Measurements from ENCODE around the gene VAPA.
A peak's percentile ranks its signal among the peaks of the same experiment; 100 is the strongest.
"Not testable (repeated sequence)": the region's sequence is repeated elsewhere in the genome, so short reads cannot be mapped to it uniquely, and the experiment has no call there.

Gene VAPA

DNA sequence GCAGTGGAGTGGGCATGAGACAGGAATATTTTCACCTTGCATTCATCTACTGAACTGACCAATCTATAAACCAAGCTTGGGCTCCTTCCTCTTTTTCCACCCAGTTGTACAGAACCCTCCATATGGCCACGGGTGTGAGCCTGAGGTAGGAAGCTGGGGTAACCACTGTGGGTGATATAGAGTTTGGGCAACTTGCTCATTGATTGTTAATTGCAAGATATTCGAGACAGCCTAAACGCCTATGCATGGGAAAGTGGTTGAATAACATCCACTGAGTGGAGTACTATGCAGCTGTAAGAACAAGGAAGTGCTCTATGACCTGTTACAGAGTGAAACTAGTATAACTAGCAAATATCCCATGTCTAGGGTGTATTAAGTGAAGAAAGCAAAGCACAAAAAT is 7.3 kb upstream of the VAPA start:
- DNase-seq (ENCODE audit: low read depth): peak; percentile 88
- TF ChIP-seq MYC (IDR thresholded peaks at IDR 0.05; ENCODE audit: low read depth, low read length) (no peak), POLR2A (IDR thresholded peaks at IDR 0.05; ENCODE audit: extremely low read depth, insufficient read length) (no peak)
- TF ChIP-seq, protein P1, sequence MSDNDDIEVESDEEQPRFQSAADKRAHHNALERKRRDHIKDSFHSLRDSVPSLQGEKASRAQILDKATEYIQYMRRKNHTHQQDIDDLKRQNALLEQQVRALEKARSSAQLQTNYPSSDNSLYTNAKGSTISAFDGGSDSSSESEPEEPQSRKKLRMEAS (IDR thresholded peaks at IDR 0.05; ENCODE audit: low read depth, low read length): no peak
- TF ChIP-seq, protein P2, sequence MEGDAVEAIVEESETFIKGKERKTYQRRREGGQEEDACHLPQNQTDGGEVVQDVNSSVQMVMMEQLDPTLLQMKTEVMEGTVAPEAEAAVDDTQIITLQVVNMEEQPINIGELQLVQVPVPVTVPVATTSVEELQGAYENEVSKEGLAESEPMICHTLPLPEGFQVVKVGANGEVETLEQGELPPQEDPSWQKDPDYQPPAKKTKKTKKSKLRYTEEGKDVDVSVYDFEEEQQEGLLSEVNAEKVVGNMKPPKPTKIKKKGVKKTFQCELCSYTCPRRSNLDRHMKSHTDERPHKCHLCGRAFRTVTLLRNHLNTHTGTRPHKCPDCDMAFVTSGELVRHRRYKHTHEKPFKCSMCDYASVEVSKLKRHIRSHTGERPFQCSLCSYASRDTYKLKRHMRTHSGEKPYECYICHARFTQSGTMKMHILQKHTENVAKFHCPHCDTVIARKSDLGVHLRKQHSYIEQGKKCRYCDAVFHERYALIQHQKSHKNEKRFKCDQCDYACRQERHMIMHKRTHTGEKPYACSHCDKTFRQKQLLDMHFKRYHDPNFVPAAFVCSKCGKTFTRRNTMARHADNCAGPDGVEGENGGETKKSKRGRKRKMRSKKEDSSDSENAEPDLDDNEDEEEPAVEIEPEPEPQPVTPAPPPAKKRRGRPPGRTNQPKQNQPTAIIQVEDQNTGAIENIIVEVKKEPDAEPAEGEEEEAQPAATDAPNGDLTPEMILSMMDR (IDR thresholded peaks at IDR 0.05; ENCODE audit: low read depth, low read length): no peak

DNA sequence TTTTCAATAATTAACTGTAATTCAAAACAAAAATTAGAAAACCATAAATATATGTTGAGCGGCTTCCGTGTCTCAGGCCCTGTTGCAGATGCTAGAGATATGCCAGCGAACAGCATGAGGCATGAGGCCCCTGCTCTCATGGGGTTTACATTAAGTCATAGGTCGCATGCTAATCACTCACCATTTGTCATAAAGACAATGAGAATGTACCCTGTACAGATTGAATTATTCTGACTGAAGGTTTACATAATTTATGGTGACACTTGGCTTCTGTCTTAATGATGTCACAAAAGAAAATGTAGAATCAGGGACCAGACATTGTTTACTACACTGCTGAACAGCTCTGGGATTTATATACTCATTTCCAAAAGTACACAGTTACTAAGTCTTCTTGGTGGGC is 5.9 kb upstream of the VAPA start:
- no peak overlapping the region for H3K4me3 ChIP-seq (ENCODE audit: low read depth, low read length)
- DNase-seq (ENCODE audit: low read depth): no peak
- TF ChIP-seq MYC (IDR thresholded peaks at IDR 0.05; ENCODE audit: low read depth, low read length) (no peak), POLR2A (IDR thresholded peaks at IDR 0.05; ENCODE audit: extremely low read depth, insufficient read length) (no peak)
- TF ChIP-seq, protein P2 (IDR thresholded peaks at IDR 0.05; ENCODE audit: low read depth, low read length): no peak
- TF ChIP-seq, protein P1 (IDR thresholded peaks at IDR 0.05; ENCODE audit: low read depth, low read length): no peak

More for the DNA sequence above, 7.3 kb upstream of the VAPA start:
- H3K4me3 ChIP-seq (ENCODE audit: low read depth, low read length): peak overlapping the region; percentile 1

DNA sequence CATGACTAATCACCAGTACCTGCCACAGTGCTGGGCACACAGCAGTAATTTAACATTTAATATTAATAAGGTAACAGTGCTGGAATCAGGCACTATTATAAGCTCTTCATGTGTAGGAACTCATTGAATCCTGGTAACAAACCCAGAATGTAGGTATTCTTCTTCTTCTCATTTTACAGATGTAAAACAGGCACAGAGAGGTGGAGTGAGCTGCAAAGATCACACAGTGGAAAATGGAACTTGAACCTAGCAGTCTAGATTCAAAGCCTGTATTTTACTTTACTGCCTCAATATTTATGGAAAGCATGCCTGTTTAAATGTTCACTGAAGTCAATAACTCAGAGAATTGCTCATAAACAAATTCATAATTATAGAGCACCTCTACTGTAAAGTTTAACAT is 3.7 kb upstream of the VAPA start:
- DNase-seq (ENCODE audit: low read depth): no peak
- TF ChIP-seq, protein P1 (IDR thresholded peaks at IDR 0.05; ENCODE audit: low read depth, low read length): no peak
- TF ChIP-seq, protein P2 (IDR thresholded peaks at IDR 0.05; ENCODE audit: low read depth, low read length): no peak
- no peak for TF ChIP-seq POLR2A (IDR thresholded peaks at IDR 0.05; ENCODE audit: extremely low read depth, insufficient read length)
- TF ChIP-seq MYC (IDR thresholded peaks at IDR 0.05; ENCODE audit: low read depth, low read length): no peak

GRCh38 chr18:9910661-9911060 is 3.2 kb upstream of the VAPA start:
- no peak overlapping the region for H3K4me3 ChIP-seq (ENCODE audit: low read depth, low read length)
- TF ChIP-seq, protein P1 (IDR thresholded peaks at IDR 0.05; ENCODE audit: low read depth, low read length): no peak
- TF ChIP-seq POLR2A (IDR thresholded peaks at IDR 0.05; ENCODE audit: extremely low read depth, insufficient read length) (no peak), MYC (IDR thresholded peaks at IDR 0.05; ENCODE audit: low read depth, low read length) (no peak)
- TF ChIP-seq, protein P2 (IDR thresholded peaks at IDR 0.05; ENCODE audit: low read depth, low read length): no peak
- no peak for DNase-seq (ENCODE audit: low read depth)

More for the DNA sequence above, 3.7 kb upstream of the VAPA start:
- H3K4me3 ChIP-seq (ENCODE audit: low read depth, low read length): no peak overlapping the region

DNA sequence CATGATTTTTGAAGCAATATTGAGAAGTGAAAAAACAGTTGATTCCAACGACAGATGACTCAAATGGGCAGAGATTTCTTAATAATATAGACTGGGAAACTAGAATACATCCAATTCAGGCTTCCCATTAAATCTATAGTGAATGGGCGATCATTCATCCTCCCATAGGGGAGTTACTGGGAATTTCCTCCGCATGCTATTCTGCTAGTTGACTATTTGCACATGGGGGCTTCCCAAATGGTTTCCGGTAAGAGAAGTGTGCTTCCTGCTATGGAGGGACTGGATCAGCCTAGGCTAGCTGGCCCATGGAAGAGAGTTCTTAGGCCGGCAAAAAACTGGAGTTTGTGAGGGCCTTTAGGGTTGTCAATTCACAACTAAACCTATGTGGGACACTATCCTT is 2.6 kb upstream of the VAPA start:
- no peak for DNase-seq (ENCODE audit: low read depth)
- H3K4me3 ChIP-seq (ENCODE audit: low read depth, low read length): no peak overlapping the region
- TF ChIP-seq, protein P1 (IDR thresholded peaks at IDR 0.05; ENCODE audit: low read depth, low read length): no peak
- no peak for TF ChIP-seq MYC (IDR thresholded peaks at IDR 0.05; ENCODE audit: low read depth, low read length)
- TF ChIP-seq POLR2A (IDR thresholded peaks at IDR 0.05; ENCODE audit: extremely low read depth, insufficient read length): no peak
- TF ChIP-seq, protein P2 (IDR thresholded peaks at IDR 0.05; ENCODE audit: low read depth, low read length): no peak

DNA sequence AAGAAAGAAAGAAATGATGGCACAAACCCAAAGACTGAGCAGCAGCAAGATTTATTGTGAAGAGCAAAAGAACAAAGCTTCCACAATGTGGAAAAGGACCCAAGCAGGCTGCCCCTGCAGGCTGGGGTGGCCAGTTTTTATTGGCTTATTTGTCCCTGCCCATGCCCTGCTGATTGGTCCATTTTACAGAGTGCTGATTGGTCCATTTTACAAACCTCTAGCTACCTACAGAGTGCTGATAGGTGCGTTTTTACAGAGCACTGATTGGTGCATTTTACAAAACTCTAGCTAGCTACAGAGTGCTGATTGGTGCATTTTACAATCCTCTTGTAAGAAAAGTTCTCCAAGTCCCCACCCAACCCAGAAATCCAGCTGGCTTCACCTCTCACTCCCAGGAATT is 1.5 kb upstream of the VAPA start:
- not testable (repeated sequence) for DNase-seq (ENCODE audit: low read depth); H3K4me3 ChIP-seq (ENCODE audit: low read depth, low read length)

Measured in NB4 (cell line).